Left lobe of liver (tissue), 2 donors: ENCODE data around the gene HNF1B. TPM values are rescaled to one million over a fixed set of nuclear protein-coding genes. Genes with fewer than 3 reads are reported as not detected.
A peak's percentile ranks its signal among the peaks of the same experiment; 100 is the strongest.
"Not testable (repeated sequence)": the region's sequence is repeated elsewhere in the genome, so short reads cannot be mapped to it uniquely, and the experiment has no call there.

Experiments
- ATAC-seq: fragments of 200-7000 bp; cut with Tn5 transposase; one replicate; pipeline ENCODE4 v1.9.1; 2020; ENCODE audit warnings: mild to moderate bottlenecking, moderate library complexity
- DNase-seq: peaks from one replicate; pipeline ENCODE4 v3.0.0-alpha.2; 2020; ENCODE audit warnings: low spot score
- total RNA-seq: library from RNA; stranded (reverse); gene quantifications from one replicate; pipeline ENCODE4 v1.2.1, GENCODE V29; 2021
- donor health status: DM: no; HTN: no; CAD: no; lungs with moderate emphysema.
- donor health status: DM: no; HTN: yes; CAD: no.

HNF1B gene
- 8.4 TPM for total RNA-seq

- ATAC-seq: peak; percentile 59
- DNase-seq: peak; percentile 80
Observed at GRCh38 chr17:37744961-37745800, at the start of gene HNF1B. Gene HNF1B (minus strand): TSS chr17:37745059. CDS start chr17:37744884, 175 bp downstream.

GRCh38 chr17:37792787-37793186, 47.9 kb upstream of the HNF1B start:
- DNase-seq: no peak
- ATAC-seq: no peak

- ATAC-seq (peak; percentile 59), DNase-seq (no peak)
Observed at GRCh38 chr17:37791447-37792399, 46.9 kb upstream of the HNF1B start.

GRCh38 chr17:37789771-37790541, 45.1 kb upstream of the HNF1B start:
- no peak for ATAC-seq
- no peak for DNase-seq

GRCh38 chr17:37789021-37789565, 44.2 kb upstream of the HNF1B start:
- DNase-seq (no peak), ATAC-seq (no peak)

GRCh38 chr17:37788526-37788925, 43.7 kb upstream of the HNF1B start:
- ATAC-seq (no peak), DNase-seq (no peak)

GRCh38 chr17:37787055-37787757, 42.3 kb upstream of the HNF1B start:
- ATAC-seq (peak; percentile 98), DNase-seq (peak; percentile 89)

GRCh38 chr17:37786481-37786880, 41.6 kb upstream of the HNF1B start:
- DNase-seq (no peak), ATAC-seq (no peak)

- DNase-seq, ATAC-seq: not testable (repeated sequence)
Observed at GRCh38 chr17:37782460-37782859, 37.6 kb upstream of the HNF1B start.

GRCh38 chr17:37781451-37781850, 36.6 kb upstream of the HNF1B start:
- ATAC-seq: no peak
- no peak for DNase-seq

GRCh38 chr17:37779554-37779953, 34.7 kb upstream of the HNF1B start:
- DNase-seq (no peak), ATAC-seq (no peak)

GRCh38 chr17:37774504-37774903, 29.6 kb upstream of the HNF1B start:
- no peak for DNase-seq
- ATAC-seq: no peak

GRCh38 chr17:37772982-37773381, 28.1 kb upstream of the HNF1B start:
- DNase-seq: no peak
- ATAC-seq: no peak

GRCh38 chr17:37770631-37771518, 26.0 kb upstream of the HNF1B start:
- DNase-seq: peak; percentile 73
- peak; percentile 98 for ATAC-seq

GRCh38 chr17:37769050-37769449, 24.2 kb upstream of the HNF1B start:
- ATAC-seq (no peak), DNase-seq (no peak)

- ATAC-seq (no peak), DNase-seq (no peak)
Observed at GRCh38 chr17:37768438-37768837, 23.6 kb upstream of the HNF1B start.

- no peak for ATAC-seq
- DNase-seq: no peak
Observed at GRCh38 chr17:37766971-37767370, 22.1 kb upstream of the HNF1B start.

- DNase-seq (no peak), ATAC-seq (no peak)
Observed at GRCh38 chr17:37764383-37764782, 19.5 kb upstream of the HNF1B start.

GRCh38 chr17:37762666-37763065, 17.8 kb upstream of the HNF1B start:
- DNase-seq: no peak
- no peak for ATAC-seq
